ENCODE measurements around the gene ANKRD9. TPM values are rescaled to one million over a fixed set of nuclear protein-coding genes. Genes with fewer than 3 reads are reported as not detected.

ANKRD9 gene
- total and polyA plus RNA-seq, 4 experiments from 2014 or later = 0.69 to 2.5 (median 1.8) TPM; not detected in 1

- no peak overlapping the region for H3K4me3 ChIP-seq (ENCODE audit: low read length in 2 of 2)
- POLR2A ChIA-PET (ENCODE audit: partially characterized antibody) = no interaction called here
- no peak for DNase-seq
- no peaks in the 10 kb centered on the region for H3K27me3 ChIP-seq (ENCODE audit: insufficient read depth, low read length)
- Mint-ChIP-seq H3K9me3 (peaks cover 0 to 2% (median 0%) of the 10 kb centered on the region in 8 donors), H3K27me3 (no peaks in the 10 kb centered on the region), H3K4me3 (no peak overlapping the region), H3K4me1 (no peaks in the 10 kb centered on the region), H3K36me3 (peaks cover under 1 to 2% of the 10 kb centered on the region in 2 donors), H3K27ac (no peak overlapping the region)
- H3K4me1 ChIP-seq (ENCODE audit: insufficient read depth, low read length) = no peaks in the 10 kb centered on the region
- CTCF ChIA-PET (ENCODE audit: partially characterized antibody) = no interaction called here
- H3K36me3 ChIP-seq (ENCODE audit: insufficient read depth, low read length) = no peaks in the 10 kb centered on the region
- no peak overlapping the region for H3K27ac ChIP-seq (ENCODE audit: low read depth, low read length)
- intact Hi-C loops (cut with micrococcal nuclease) = no loop called here
- no peaks in the 10 kb centered on the region for H3K9me3 ChIP-seq (ENCODE audit: control insufficient read depth in 1 of 2, low read length in 2 of 2)
Measured at GRCh38 chr14:102490456-102490855, 19.1 kb downstream of the ANKRD9 start.

GRCh38 chr14:102487204-102487577 is 22.4 kb downstream of the ANKRD9 start:
- Mint-ChIP-seq H3K27ac (no peak overlapping the region), H3K27me3 (no peaks in the 10 kb centered on the region), H3K4me3 (no peak overlapping the region), H3K4me1 (no peaks in the 10 kb centered on the region), H3K9me3 (peaks cover 2 to 13% (median 7%) of the 10 kb centered on the region in 8 donors), H3K36me3 (peaks cover 11 to 24% of the 10 kb centered on the region in 2 donors)
- Histone ChIP-seq H3K27ac (ENCODE audit: low read depth, low read length) (no peak overlapping the region), H3K4me3 (ENCODE audit: low read length in 2 of 2) (no peak overlapping the region), H3K9me3 (ENCODE audit: control insufficient read depth in 1 of 2, low read length in 2 of 2) (no peaks in the 10 kb centered on the region), H3K27me3 (ENCODE audit: insufficient read depth, low read length) (no peaks in the 10 kb centered on the region), H3K36me3 (ENCODE audit: insufficient read depth, low read length) (no peaks in the 10 kb centered on the region), H3K4me1 (ENCODE audit: insufficient read depth, low read length) (no peaks in the 10 kb centered on the region)
- DNase-seq = no peak
- POLR2A ChIA-PET (ENCODE audit: partially characterized antibody) = no interaction called here
- intact Hi-C loops (cut with micrococcal nuclease) = no loop called here
- CTCF ChIA-PET (ENCODE audit: partially characterized antibody) = no interaction called here

GRCh38 chr14:102486513-102487203 is 22.9 kb downstream of the ANKRD9 start:
- H3K9me3 ChIP-seq (ENCODE audit: control insufficient read depth in 1 of 2, low read length in 2 of 2) = no peaks in the 10 kb centered on the region
- ChIA-PET POLR2A (ENCODE audit: partially characterized antibody) (no interaction called here), CTCF (ENCODE audit: partially characterized antibody) (no interaction called here)
- Mint-ChIP-seq H3K9me3 (peaks cover 3 to 15% (median 8%) of the 10 kb centered on the region in 8 donors), H3K36me3 (peaks cover 13 to 25% of the 10 kb centered on the region in 2 donors), H3K4me3 (peak overlapping the region in 1 of 8 donors; percentile 25), H3K27ac (no peak overlapping the region), H3K4me1 (no peaks in the 10 kb centered on the region), H3K27me3 (no peaks in the 10 kb centered on the region)
- H3K4me3 ChIP-seq (ENCODE audit: low read length in 2 of 2) = no peak overlapping the region
- H3K4me1 ChIP-seq (ENCODE audit: insufficient read depth, low read length) = no peaks in the 10 kb centered on the region
- intact Hi-C loops (cut with micrococcal nuclease) = no loop called here
- DNase-seq = no peak
- no peak overlapping the region for H3K27ac ChIP-seq (ENCODE audit: low read depth, low read length)
- no peaks in the 10 kb centered on the region for H3K36me3 ChIP-seq (ENCODE audit: insufficient read depth, low read length)
- no peaks in the 10 kb centered on the region for H3K27me3 ChIP-seq (ENCODE audit: insufficient read depth, low read length)

- no peak overlapping the region for H3K4me3 ChIP-seq (ENCODE audit: low read length in 2 of 2)
- intact Hi-C loops (cut with micrococcal nuclease) = no loop called here
- H3K9me3 ChIP-seq (ENCODE audit: control insufficient read depth in 1 of 2, low read length in 2 of 2) = no peaks in the 10 kb centered on the region
- H3K36me3 ChIP-seq (ENCODE audit: insufficient read depth, low read length) = no peaks in the 10 kb centered on the region
- ChIA-PET CTCF (ENCODE audit: partially characterized antibody) (no interaction called here), POLR2A (ENCODE audit: partially characterized antibody) (no interaction called here)
- H3K27ac Mint-ChIP-seq = peak overlapping the region in 1 of 7 donors; percentile 59
- no peaks in the 10 kb centered on the region for H3K27me3 ChIP-seq (ENCODE audit: insufficient read depth, low read length)
- no peaks in the 10 kb centered on the region for H3K4me1 Mint-ChIP-seq
- H3K4me3 Mint-ChIP-seq = no peak overlapping the region
- no peak for DNase-seq
- no peaks in the 10 kb centered on the region for H3K27me3 Mint-ChIP-seq
- peaks cover 15 to 25% of the 10 kb centered on the region in 2 donors for H3K36me3 Mint-ChIP-seq
- peaks cover 3 to 15% (median 8%) of the 10 kb centered on the region in 8 donors for H3K9me3 Mint-ChIP-seq
- H3K27ac ChIP-seq (ENCODE audit: low read depth, low read length) = no peak overlapping the region
- no peaks in the 10 kb centered on the region for H3K4me1 ChIP-seq (ENCODE audit: insufficient read depth, low read length)
Measured at GRCh38 chr14:102485693-102486512, 23.7 kb downstream of the ANKRD9 start.

GRCh38 chr14:102484316-102484715 is 25.3 kb downstream of the ANKRD9 start:
- Mint-ChIP-seq H3K36me3 (peaks cover 15 to 31% of the 10 kb centered on the region in 2 donors), H3K9me3 (peaks cover 3 to 15% (median 8%) of the 10 kb centered on the region in 8 donors), H3K4me1 (peaks cover 0 to 6% (median 6%) of the 10 kb centered on the region in 4 donors), H3K27me3 (no peaks in the 10 kb centered on the region), H3K4me3 (no peak overlapping the region), H3K27ac (peak overlapping the region in 1 of 7 donors; percentile 62)
- POLR2A ChIA-PET (ENCODE audit: partially characterized antibody) = no interaction called here
- Histone ChIP-seq H3K36me3 (ENCODE audit: insufficient read depth, low read length) (no peaks in the 10 kb centered on the region), H3K4me3 (ENCODE audit: low read length in 2 of 2) (no peak overlapping the region), H3K27me3 (ENCODE audit: insufficient read depth, low read length) (no peaks in the 10 kb centered on the region), H3K27ac (ENCODE audit: low read depth, low read length) (no peak overlapping the region), H3K4me1 (ENCODE audit: insufficient read depth, low read length) (no peaks in the 10 kb centered on the region), H3K9me3 (ENCODE audit: control insufficient read depth in 1 of 2, low read length in 2 of 2) (no peaks in the 10 kb centered on the region)
- DNase-seq = no peak
- CTCF ChIA-PET (ENCODE audit: partially characterized antibody) = interaction anchor here (0.7 kb wide), 1 partner anchor 110 kb away, joined by 3 read pairs; no protein-coding TSS in a partner anchor
- intact Hi-C loops (cut with micrococcal nuclease) = no loop called here

- H3K4me3 ChIP-seq (ENCODE audit: low read length in 2 of 2) = no peak overlapping the region
- H3K9me3 ChIP-seq (ENCODE audit: control insufficient read depth in 1 of 2, low read length in 2 of 2) = no peaks in the 10 kb centered on the region
- Mint-ChIP-seq H3K27me3 (no peaks in the 10 kb centered on the region), H3K27ac (no peak overlapping the region), H3K4me1 (peaks cover 2 to 10% (median 8%) of the 10 kb centered on the region in 4 donors), H3K36me3 (peaks cover 15 to 34% of the 10 kb centered on the region in 2 donors), H3K4me3 (no peak overlapping the region), H3K9me3 (peaks cover 3 to 15% (median 8%) of the 10 kb centered on the region in 8 donors)
- no peaks in the 10 kb centered on the region for H3K36me3 ChIP-seq (ENCODE audit: insufficient read depth, low read length)
- intact Hi-C loops (cut with micrococcal nuclease) = no loop called here
- no peaks in the 10 kb centered on the region for H3K4me1 ChIP-seq (ENCODE audit: insufficient read depth, low read length)
- H3K27ac ChIP-seq (ENCODE audit: low read depth, low read length) = no peak overlapping the region
- DNase-seq = no peak
- CTCF ChIA-PET (ENCODE audit: partially characterized antibody) = no interaction called here
- POLR2A ChIA-PET (ENCODE audit: partially characterized antibody) = no interaction called here
- H3K27me3 ChIP-seq (ENCODE audit: insufficient read depth, low read length) = no peaks in the 10 kb centered on the region
Measured at GRCh38 chr14:102481791-102482238, 27.8 kb downstream of the ANKRD9 start.

GRCh38 chr14:102481371-102481770 is 28.2 kb downstream of the ANKRD9 start:
- Mint-ChIP-seq H3K36me3 (peaks cover 15 to 34% of the 10 kb centered on the region in 2 donors), H3K4me1 (peaks cover 2 to 12% (median 8%) of the 10 kb centered on the region in 4 donors), H3K4me3 (no peak overlapping the region), H3K27me3 (no peaks in the 10 kb centered on the region), H3K9me3 (peaks cover 3 to 15% (median 8%) of the 10 kb centered on the region in 8 donors), H3K27ac (no peak overlapping the region)
- Histone ChIP-seq H3K4me1 (ENCODE audit: insufficient read depth, low read length) (no peaks in the 10 kb centered on the region), H3K27me3 (ENCODE audit: insufficient read depth, low read length) (no peaks in the 10 kb centered on the region), H3K27ac (ENCODE audit: low read depth, low read length) (no peak overlapping the region), H3K9me3 (ENCODE audit: control insufficient read depth in 1 of 2, low read length in 2 of 2) (no peaks in the 10 kb centered on the region), H3K36me3 (ENCODE audit: insufficient read depth, low read length) (no peaks in the 10 kb centered on the region), H3K4me3 (ENCODE audit: low read length in 2 of 2) (no peak overlapping the region)
- intact Hi-C loops (cut with micrococcal nuclease) = no loop called here
- ChIA-PET CTCF (ENCODE audit: partially characterized antibody) (no interaction called here), POLR2A (ENCODE audit: partially characterized antibody) (no interaction called here)
- no peak for DNase-seq
